Stimulated activated CD4-positive, alpha-beta T cell treated with anti-CD3 and anti-CD28 coated beads, Interleukin-4, amount 100 ng/mL, for 1 hour (primary cell): ENCODE data around the gene RASGEF1B.

Experiments
- DNase-seq: peaks from one replicate; pipeline ENCODE4 v3.0.0-alpha.2; 2020

Gene RASGEF1B

GRCh38 chr4:81465406-81466340 is 6.0 kb downstream of the RASGEF1B start:
- no peak for DNase-seq

GRCh38 chr4:81460834-81461233 is 10.9 kb downstream of the RASGEF1B start:
- no peak for DNase-seq

- no peak for DNase-seq
These were observed 11.5 kb downstream of the RASGEF1B start for GRCh38 chr4:81460191-81460701.

- no peak for DNase-seq
These were observed 12.5 kb downstream of the RASGEF1B start for GRCh38 chr4:81459228-81459627.

GRCh38 chr4:81457921-81458520 is 13.7 kb downstream of the RASGEF1B start:
- no peak for DNase-seq

GRCh38 chr4:81457345-81457744 is 14.4 kb downstream of the RASGEF1B start:
- no peak for DNase-seq

- no peak for DNase-seq
These were observed 15.8 kb downstream of the RASGEF1B start for GRCh38 chr4:81455897-81456296.

- DNase-seq = no peak
These were observed 16.8 kb downstream of the RASGEF1B start for GRCh38 chr4:81454948-81455347.

- peak; percentile 17 for DNase-seq
These were observed 17.2 kb downstream of the RASGEF1B start for GRCh38 chr4:81454499-81454898.

GRCh38 chr4:81453024-81453423 is 18.7 kb downstream of the RASGEF1B start:
- DNase-seq = no peak

- DNase-seq = no peak
These were observed 19.2 kb downstream of the RASGEF1B start for GRCh38 chr4:81452452-81453006.

- DNase-seq = no peak
These were observed 22.7 kb downstream of the RASGEF1B start for GRCh38 chr4:81449015-81449414.

- no peak for DNase-seq
These were observed 24.0 kb downstream of the RASGEF1B start for GRCh38 chr4:81447566-81448229.

- no peak for DNase-seq
These were observed 25.1 kb downstream of the RASGEF1B start for GRCh38 chr4:81446634-81447033.

GRCh38 chr4:81445196-81445595 is 26.5 kb downstream of the RASGEF1B start:
- DNase-seq = no peak

- DNase-seq = no peak
These were observed 29.1 kb downstream of the RASGEF1B start for GRCh38 chr4:81442484-81443085.

GRCh38 chr4:81440949-81441348 is 30.8 kb downstream of the RASGEF1B start:
- no peak for DNase-seq

- no peak for DNase-seq
These were observed 34.6 kb downstream of the RASGEF1B start for GRCh38 chr4:81436941-81437574.

GRCh38 chr4:81436096-81436495 is 35.6 kb downstream of the RASGEF1B start:
- no peak for DNase-seq

GRCh38 chr4:81432825-81433224 is 38.9 kb downstream of the RASGEF1B start:
- no peak for DNase-seq

- no peak for DNase-seq
These were observed 39.7 kb downstream of the RASGEF1B start for GRCh38 chr4:81431971-81432370.

GRCh38 chr4:81429607-81430006 is 42.1 kb downstream of the RASGEF1B start:
- DNase-seq = no peak
